Measurements from ENCODE around the gene NPAS2.

Gene NPAS2

GRCh38 chr2:101026923-101027469 is 207.1 kb downstream of the NPAS2 start:
- no peak for DNase-seq

GRCh38 chr2:101027852-101028251 is 207.9 kb downstream of the NPAS2 start:
- DNase-seq: no peak

GRCh38 chr2:101030866-101031554 is 211.1 kb downstream of the NPAS2 start:
- DNase-seq: no peak

- no peak for DNase-seq
These were observed 212.3 kb downstream of the NPAS2 start for GRCh38 chr2:101032084-101032776.

- peak; percentile 45 for DNase-seq
These were observed 216.6 kb downstream of the NPAS2 start for GRCh38 chr2:101036562-101036961.

GRCh38 chr2:101037161-101037755 is 217.3 kb downstream of the NPAS2 start:
- no peak for DNase-seq

- peak; percentile 24 for DNase-seq
These were observed 218.7 kb downstream of the NPAS2 start for GRCh38 chr2:101038455-101039255.

GRCh38 chr2:101040072-101040471 is 220.1 kb downstream of the NPAS2 start:
- no peak for DNase-seq

GRCh38 chr2:101040761-101041160 is 220.8 kb downstream of the NPAS2 start:
- no peak for DNase-seq

GRCh38 chr2:101041413-101041812 is 221.5 kb downstream of the NPAS2 start:
- no peak for DNase-seq

GRCh38 chr2:101045330-101045729 is 225.4 kb downstream of the NPAS2 start:
- DNase-seq: no peak

Measured in hematopoietic multipotent progenitor cell treated with erythropoietin and hydrocortisone succinate and interleukin-3 and kit ligand, for 8 days (in vitro differentiated cells).